MM.1S (cell line): Measurements from ENCODE around the gene PLOD1.

Experiments
- DNase-seq: peaks from one replicate; pipeline ENCODE4 v3.0.0-alpha.2; 2015
- H2AFZ ChIP-seq: fragments of 300-600 bp; sonication (generic); 2 replicates; pipeline ENCODE4 v1.6.0; 2016; ENCODE audit warnings: antibody characterized with exemption, low read length
- H3F3A ChIP-seq: fragments of 300-600 bp; sonication (generic); 2 replicates; pipeline ENCODE4 v1.6.1; 2016; ENCODE audit warnings: mild to moderate bottlenecking, antibody characterized with exemption, low read length, moderate library complexity, mixed read lengths; ENCODE audit not compliant: insufficient read depth
- H3K27ac ChIP-seq: fragments of 300-600 bp; sonication (generic); 2 replicates; pipeline ENCODE4 v1.5.1; 2016; ENCODE audit warnings: mild to moderate bottlenecking, low read length
- H3K27me3 ChIP-seq: fragments of 300-600 bp; sonication (generic); replicated peaks from 2 replicates; pipeline ENCODE4 v1.6.0; 2016; ENCODE audit warnings: low read length; ENCODE audit not compliant: insufficient read depth
- H3K36me3 ChIP-seq: fragments of 300-600 bp; sonication (generic); replicated peaks from 2 replicates; pipeline ENCODE4 v1.6.1; 2016; ENCODE audit warnings: mild to moderate bottlenecking, low read length, mixed read lengths; ENCODE audit not compliant: insufficient read depth
- H3K4me1 ChIP-seq: fragments of 300-600 bp; sonication (generic); 2 replicates; pipeline ENCODE4 v1.6.1; 2016; ENCODE audit warnings: low read length, mixed read lengths
- H3K4me2 ChIP-seq: fragments of 300-600 bp; sonication (generic); 2 replicates; pipeline ENCODE4 v1.6.0; 2016; ENCODE audit warnings: low read depth, low read length
- H3K4me3 ChIP-seq: fragments of 300-600 bp; sonication (generic); 2 replicates; pipeline ENCODE4 v1.5.1; 2016; ENCODE audit warnings: low read length, mixed read lengths
- H3K79me2 ChIP-seq: fragments of 300-600 bp; sonication (generic); 2 replicates; pipeline ENCODE4 v1.6.1; 2016; ENCODE audit warnings: mixed run types, low read length, mixed read lengths
- H3K9ac ChIP-seq: fragments of 300-600 bp; sonication (generic); 2 replicates; pipeline ENCODE4 v1.6.1; 2016; ENCODE audit warnings: low read length, mixed read lengths
- H3K9me2 ChIP-seq: fragments of 300-600 bp; sonication (generic); replicated peaks from 2 replicates; pipeline ENCODE4 v1.6.1; 2016; ENCODE audit warnings: mild to moderate bottlenecking, low read length, mixed read lengths; ENCODE audit not compliant: insufficient read depth
- H3K9me3 ChIP-seq: fragments of 300-600 bp; sonication (generic); replicated peaks from 2 replicates; pipeline ENCODE4 v1.6.1; 2016; ENCODE audit warnings: mild to moderate bottlenecking, low read length, mixed read lengths; ENCODE audit not compliant: insufficient read depth
- H4K20me1 ChIP-seq: fragments of 300-600 bp; sonication (generic); 2 replicates; pipeline ENCODE4 v1.6.1; 2016; ENCODE audit warnings: mild to moderate bottlenecking, low read length, moderate library complexity, mixed read lengths; ENCODE audit not compliant: insufficient read depth
- EZH2 ChIP-seq: fragments of 300-600 bp; sonication (generic); optimal IDR thresholded peaks from 2 replicates; pipeline ENCODE3; 2017; ENCODE audit warnings: low read depth, mild to moderate bottlenecking, antibody characterized with exemption, low read length, mixed read lengths
- EZH2phosphoT487 ChIP-seq: fragments of 300-600 bp; sonication (generic); IDR thresholded peaks from 2 replicates; pipeline ENCODE4 v1.6.1; 2018; ENCODE audit warnings: antibody characterized with exemption, low read length
- TF ChIP-seq, protein P1 (sequence below): fragments of 300-600 bp; sonication (generic); IDR thresholded peaks from 2 replicates; pipeline ENCODE4 v1.5.1; 2016; ENCODE audit warnings: antibody characterized with exemption, low read length, mixed read lengths

The PLOD1 gene

DNA sequence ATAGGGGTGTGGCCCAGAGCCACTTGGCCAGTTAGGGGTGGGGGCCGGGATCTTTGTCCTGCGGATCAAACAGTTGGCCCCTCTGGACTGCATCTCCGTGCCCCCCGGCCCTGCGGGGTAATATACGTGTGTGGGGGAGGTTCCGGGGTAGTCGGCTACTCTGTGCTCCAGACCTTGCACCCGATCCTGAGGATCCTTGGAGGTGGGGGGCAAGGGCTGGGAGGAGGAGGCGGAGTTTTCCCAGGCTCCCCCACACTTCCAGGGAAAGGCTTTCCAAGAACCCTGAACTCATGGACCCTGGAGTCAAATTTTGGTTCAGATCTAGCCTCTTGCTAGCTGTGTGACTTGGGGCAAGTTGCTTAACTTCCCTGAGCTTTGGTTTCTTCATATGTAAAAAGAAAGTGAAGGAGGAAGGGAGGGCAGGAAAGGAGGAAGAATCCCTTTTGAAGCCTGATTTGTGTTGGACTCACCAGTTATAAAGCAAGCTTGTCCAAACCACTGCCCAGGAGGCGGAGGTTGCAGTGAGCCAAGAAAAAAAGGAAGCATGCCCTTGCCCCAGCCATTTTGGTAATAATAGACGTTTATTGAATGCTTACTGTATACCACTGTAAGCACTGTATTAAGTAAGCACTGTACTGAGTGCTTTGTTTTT, 85.5 kb downstream of the PLOD1 start:
- H3K36me3 ChIP-seq = no peaks in the 10 kb centered on the region
- H3F3A ChIP-seq = no peaks in the 10 kb centered on the region
- peak overlapping the region; percentile 97 for H2AFZ ChIP-seq
- no peaks in the 10 kb centered on the region for H3K4me1 ChIP-seq
- H3K9me3 ChIP-seq = no peaks in the 10 kb centered on the region
- no peaks in the 10 kb centered on the region for H3K27me3 ChIP-seq
- no peak for TF ChIP-seq EZH2
- no peak for TF ChIP-seq EZH2phosphoT487
- TF ChIP-seq, protein P1, sequence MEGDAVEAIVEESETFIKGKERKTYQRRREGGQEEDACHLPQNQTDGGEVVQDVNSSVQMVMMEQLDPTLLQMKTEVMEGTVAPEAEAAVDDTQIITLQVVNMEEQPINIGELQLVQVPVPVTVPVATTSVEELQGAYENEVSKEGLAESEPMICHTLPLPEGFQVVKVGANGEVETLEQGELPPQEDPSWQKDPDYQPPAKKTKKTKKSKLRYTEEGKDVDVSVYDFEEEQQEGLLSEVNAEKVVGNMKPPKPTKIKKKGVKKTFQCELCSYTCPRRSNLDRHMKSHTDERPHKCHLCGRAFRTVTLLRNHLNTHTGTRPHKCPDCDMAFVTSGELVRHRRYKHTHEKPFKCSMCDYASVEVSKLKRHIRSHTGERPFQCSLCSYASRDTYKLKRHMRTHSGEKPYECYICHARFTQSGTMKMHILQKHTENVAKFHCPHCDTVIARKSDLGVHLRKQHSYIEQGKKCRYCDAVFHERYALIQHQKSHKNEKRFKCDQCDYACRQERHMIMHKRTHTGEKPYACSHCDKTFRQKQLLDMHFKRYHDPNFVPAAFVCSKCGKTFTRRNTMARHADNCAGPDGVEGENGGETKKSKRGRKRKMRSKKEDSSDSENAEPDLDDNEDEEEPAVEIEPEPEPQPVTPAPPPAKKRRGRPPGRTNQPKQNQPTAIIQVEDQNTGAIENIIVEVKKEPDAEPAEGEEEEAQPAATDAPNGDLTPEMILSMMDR = no peak
- no peak for DNase-seq
- H3K27ac ChIP-seq = no peak overlapping the region
- peaks cover 19% of the 10 kb centered on the region for H3K79me2 ChIP-seq
- no peaks in the 10 kb centered on the region for H3K9me2 ChIP-seq
- peak overlapping the region; percentile 99 for H3K4me3 ChIP-seq
- no peaks in the 10 kb centered on the region for H4K20me1 ChIP-seq
- H3K4me2 ChIP-seq = peak overlapping the region; percentile 97
- peak overlapping the region; percentile 82 for H3K9ac ChIP-seq

DNA sequence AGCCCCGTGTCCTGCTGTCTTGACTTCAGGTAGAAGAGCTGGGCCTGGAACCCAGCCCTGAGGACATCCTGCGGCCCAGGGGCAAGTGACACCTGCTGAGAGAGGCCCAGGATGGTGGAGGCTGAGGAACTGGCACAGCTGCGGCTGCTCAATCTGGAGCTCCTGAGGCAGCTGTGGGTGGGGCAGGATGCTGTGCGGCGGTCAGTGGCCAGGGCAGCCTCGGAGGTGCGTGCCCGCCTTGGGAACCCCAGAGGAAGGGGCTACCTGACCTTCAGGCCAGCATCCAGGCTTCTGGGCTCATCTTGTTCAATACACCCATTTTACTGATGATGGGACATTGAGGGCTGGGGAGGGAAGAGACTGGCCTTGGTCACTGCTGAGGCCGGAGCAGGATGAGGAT, 87.1 kb downstream of the PLOD1 start:
- no peak for DNase-seq
- Histone ChIP-seq H3K4me3 (no peak overlapping the region), H3K27ac (no peak overlapping the region)

DNA sequence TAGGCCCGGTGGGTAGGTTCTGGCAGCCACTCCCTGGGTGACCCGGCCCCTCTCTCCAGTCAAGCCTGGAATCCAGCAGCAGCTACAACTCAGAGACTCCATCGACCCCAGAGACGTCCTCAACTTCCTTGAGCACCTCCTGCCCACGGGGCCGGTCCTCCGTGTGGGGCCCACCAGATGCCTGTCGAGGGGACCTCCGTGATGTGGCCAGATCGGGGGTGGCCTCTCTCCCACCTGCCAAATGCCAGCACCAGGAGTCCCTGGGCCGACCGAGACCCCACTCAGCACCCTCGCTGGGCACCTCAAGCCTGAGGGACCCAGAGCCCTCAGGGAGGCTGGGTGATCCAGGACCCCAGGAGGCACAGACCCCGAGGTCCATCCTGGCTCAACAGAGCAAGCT, 87.5 kb downstream of the PLOD1 start:
- H4K20me1 ChIP-seq = no peaks in the 10 kb centered on the region
- no peaks in the 10 kb centered on the region for H3K4me1 ChIP-seq
- no peak overlapping the region for H2AFZ ChIP-seq
- no peak for DNase-seq
- no peak overlapping the region for H3K27ac ChIP-seq
- H3K4me3 ChIP-seq = no peak overlapping the region
- no peaks in the 10 kb centered on the region for H3K36me3 ChIP-seq
- no peaks in the 10 kb centered on the region for H3K27me3 ChIP-seq
- H3K9me3 ChIP-seq = no peaks in the 10 kb centered on the region
- H3K79me2 ChIP-seq = peaks cover 19% of the 10 kb centered on the region
- H3K9ac ChIP-seq = no peak overlapping the region
- no peaks in the 10 kb centered on the region for H3F3A ChIP-seq
- H3K9me2 ChIP-seq = no peaks in the 10 kb centered on the region
- TF ChIP-seq EZH2phosphoT487 (no peak), EZH2 (no peak)
- TF ChIP-seq, protein P1 = no peak
- H3K4me2 ChIP-seq = no peak overlapping the region

More for the DNA sequence above, 87.1 kb downstream of the PLOD1 start:
- no peaks in the 10 kb centered on the region for H3K4me1 ChIP-seq
- H3K9me2 ChIP-seq = no peaks in the 10 kb centered on the region
- H3K79me2 ChIP-seq = peaks cover 19% of the 10 kb centered on the region
- H2AFZ ChIP-seq = no peak overlapping the region
- H3K36me3 ChIP-seq = no peaks in the 10 kb centered on the region
- H4K20me1 ChIP-seq = no peaks in the 10 kb centered on the region
- H3F3A ChIP-seq = no peaks in the 10 kb centered on the region
- no peak overlapping the region for H3K9ac ChIP-seq
- no peaks in the 10 kb centered on the region for H3K9me3 ChIP-seq
- no peaks in the 10 kb centered on the region for H3K27me3 ChIP-seq
- H3K4me2 ChIP-seq = no peak overlapping the region
- TF ChIP-seq, protein P1 = no peak
- TF ChIP-seq EZH2 = no peak
- TF ChIP-seq EZH2phosphoT487 = no peak
